Small intestine (tissue), 7 donors: ENCODE results near the gene NOTCH1. TPM values are rescaled to one million over a fixed set of nuclear protein-coding genes. Genes with fewer than 3 reads are reported as not detected.

Experiments used
- DNase-seq, 2 donors: peaks; one replicate each; pipeline versions ENCODE4 v3.0.0 to v3.0.0-alpha.2; 2013
- FAIRE-seq: peaks from 2 replicates; lab custom pipeline; 2012; peaks lifted over from hg19 to GRCh38; lab: Jason Lieb, UNC
- H3K27ac ChIP-seq, 3 donors: one replicate each; pipeline ENCODE4 v1.5.1; 2013; ENCODE audit warnings: low read length in 2 of 3, mild to moderate bottlenecking in 2 of 3, control low read depth in 1 of 3, inconsistent platforms in 1 of 3, low read depth in 1 of 3, moderate library complexity in 1 of 3
- H3K27me3 ChIP-seq, 3 donors: one replicate each; pipeline ENCODE4 v1.6.1; 2013; ENCODE audit warnings: low read length in 3 of 3, inconsistent platforms in 1 of 3; ENCODE audit not compliant: control insufficient read depth in 3 of 3, insufficient read depth in 3 of 3
- H3K36me3 ChIP-seq, 3 donors: one replicate each; pipeline ENCODE4 v1.6.1; 2013; ENCODE audit warnings: low read length in 3 of 3, inconsistent platforms in 1 of 3, low read depth in 1 of 3, mild to moderate bottlenecking in 1 of 3, moderate library complexity in 1 of 3; ENCODE audit not compliant: control insufficient read depth in 3 of 3, insufficient read depth in 2 of 3
- H3K4me1 ChIP-seq, 3 donors: one replicate each; pipeline ENCODE4 v1.6.1; 2013; ENCODE audit warnings: low read length in 2 of 3, inconsistent platforms in 1 of 3, low read depth in 1 of 3, mild to moderate bottlenecking in 1 of 3, moderate library complexity in 1 of 3; ENCODE audit not compliant: control insufficient read depth in 3 of 3, insufficient read depth in 2 of 3
- H3K4me3 ChIP-seq, 3 donors: one replicate each; pipeline ENCODE4 v1.5.1; 2013; ENCODE audit warnings: low read length in 3 of 3, control low read depth in 1 of 3, inconsistent platforms in 1 of 3, low read depth in 1 of 3, mild to moderate bottlenecking in 1 of 3, moderate library complexity in 1 of 3
- H3K9me3 ChIP-seq, 2 donors: one replicate each; pipeline ENCODE4 v1.6.1; 2013; ENCODE audit warnings: low read depth in 1 of 2, low read length in 1 of 2; ENCODE audit not compliant: control insufficient read depth in 2 of 2, insufficient read depth in 1 of 2
- WGBS, 3 donors: extraction: QIAGEN DNeasy Blood & Tissue Kit; methylation state at CpG; one replicate each; pipeline ENCODE4 v1.1.7; 2013; 5-methylcytosine and 5-hydroxymethylcytosine counted together
- polyA plus RNA-seq, 4 donors: library from polyadenylated mRNA; stranded (reverse) in 3 of 4; unstranded in 1 of 4; fragments of 200-250 nt in 3 of 4; fragments of 120-200 nt in 1 of 4; gene quantifications; one replicate each; pipeline versions ENCODE4 v1.2.1 to v1.2.3, GENCODE V29; 2013
- donor health status: healthy with polysubstance abuse.
- donor health status: control.
- donor health status: control.
- donor health status: Bipolar disorder and iron deficiency.
- donor health status: healthy.

NOTCH1 gene
- polyA plus RNA-seq, 4 donors: 1.8 to 19.8 (median 7.3) TPM

DNA sequence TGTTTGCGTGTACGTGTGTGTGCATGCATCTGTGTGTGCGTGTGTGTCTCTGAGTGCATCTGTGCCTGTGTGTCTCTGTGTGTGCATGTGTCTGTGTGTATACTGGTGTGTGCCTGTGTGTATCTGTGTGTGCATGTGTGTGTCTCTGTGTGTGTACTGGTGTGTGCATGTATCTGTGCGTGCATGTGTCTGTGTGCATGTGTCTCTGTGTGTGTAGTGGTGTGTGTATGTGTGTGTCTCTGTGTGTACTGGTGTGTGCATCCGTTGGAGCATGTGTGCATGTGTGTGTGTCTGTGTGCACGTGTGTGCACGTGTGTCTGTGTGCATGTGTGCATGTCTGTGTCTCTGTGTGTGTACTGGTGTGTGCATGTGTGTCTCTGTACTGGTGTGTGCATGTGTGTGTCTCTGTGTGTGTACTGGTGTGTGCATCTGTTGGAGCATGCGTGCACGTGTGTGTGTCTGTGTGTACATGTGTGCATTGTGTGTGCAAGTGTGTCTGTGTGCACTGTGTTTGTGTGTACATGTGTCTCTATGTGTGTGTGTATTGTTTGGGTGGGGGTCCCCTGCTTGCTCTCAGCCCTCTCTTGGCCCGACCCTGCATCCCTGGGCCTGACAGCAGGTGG lies 23.8 kb upstream of the NOTCH1 start:
- Histone ChIP-seq H3K4me3 (no peak overlapping the region), H3K27me3 (peaks cover 0 to 4% (median 0%) of the 10 kb centered on the region in 3 donors), H3K4me1 (peaks cover 0 to 24% (median 0%) of the 10 kb centered on the region in 3 donors), H3K27ac (no peak overlapping the region), H3K36me3 (no peaks in the 10 kb centered on the region), H3K9me3 (no peaks in the 10 kb centered on the region)
- DNase-seq (no peak), FAIRE-seq (no peak)
- 94 to 96% (median 95%) methylated on average over 10 of the region's 10 CpGs for WGBS, 3 donors

DNA sequence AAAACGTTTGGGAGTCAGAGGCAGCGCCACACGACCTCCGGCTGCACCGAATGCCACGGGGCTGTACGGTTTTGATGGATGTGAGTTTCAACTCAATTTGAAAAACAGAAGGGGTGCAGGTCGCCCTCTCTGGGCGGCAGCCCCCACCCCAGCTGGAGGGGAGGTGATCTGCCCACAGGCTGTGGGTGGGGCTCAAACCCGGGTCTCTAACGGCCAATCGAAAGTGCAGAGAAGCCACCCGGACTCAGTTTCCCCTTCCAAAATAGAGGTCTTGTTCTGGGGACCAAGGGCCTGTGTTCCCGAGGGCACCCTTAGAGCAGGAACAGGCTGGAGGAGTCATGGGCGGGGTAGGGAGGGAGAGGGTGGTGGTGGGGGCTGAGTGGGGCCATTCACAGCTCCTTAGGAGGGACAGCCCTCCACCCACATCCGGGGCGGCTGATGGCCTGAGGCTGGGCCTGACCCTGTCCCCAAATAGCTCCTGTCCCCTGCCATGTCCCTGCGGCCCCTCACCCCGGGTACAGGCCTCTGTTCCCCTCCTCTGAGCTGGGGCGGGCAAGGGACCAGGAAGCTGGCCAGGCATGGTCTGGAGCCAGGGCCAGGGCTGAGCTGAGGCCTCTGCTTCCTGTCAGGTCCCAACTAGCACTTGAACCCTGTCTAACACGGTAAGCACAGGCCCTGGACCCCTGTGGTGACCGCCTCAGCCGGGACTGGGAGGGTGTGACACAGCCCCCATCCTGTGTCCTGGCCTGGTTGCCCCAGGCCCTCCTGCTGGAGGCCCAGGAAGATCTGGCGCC lies 22.6 kb upstream of the NOTCH1 start:
- H3K4me1 ChIP-seq: peaks cover 0 to 32% (median 7%) of the 10 kb centered on the region in 3 donors
- WGBS, 3 donors: 64 to 67% (median 67%) methylated on average over 22 to 24 of the region's 24 CpGs
- no peak for FAIRE-seq
- H3K27ac ChIP-seq: no peak overlapping the region
- no peaks in the 10 kb centered on the region for H3K36me3 ChIP-seq
- DNase-seq: no peak
- H3K9me3 ChIP-seq: no peaks in the 10 kb centered on the region
- no peak overlapping the region for H3K4me3 ChIP-seq
- H3K27me3 ChIP-seq: peaks cover 0 to 4% (median 0%) of the 10 kb centered on the region in 3 donors

DNA sequence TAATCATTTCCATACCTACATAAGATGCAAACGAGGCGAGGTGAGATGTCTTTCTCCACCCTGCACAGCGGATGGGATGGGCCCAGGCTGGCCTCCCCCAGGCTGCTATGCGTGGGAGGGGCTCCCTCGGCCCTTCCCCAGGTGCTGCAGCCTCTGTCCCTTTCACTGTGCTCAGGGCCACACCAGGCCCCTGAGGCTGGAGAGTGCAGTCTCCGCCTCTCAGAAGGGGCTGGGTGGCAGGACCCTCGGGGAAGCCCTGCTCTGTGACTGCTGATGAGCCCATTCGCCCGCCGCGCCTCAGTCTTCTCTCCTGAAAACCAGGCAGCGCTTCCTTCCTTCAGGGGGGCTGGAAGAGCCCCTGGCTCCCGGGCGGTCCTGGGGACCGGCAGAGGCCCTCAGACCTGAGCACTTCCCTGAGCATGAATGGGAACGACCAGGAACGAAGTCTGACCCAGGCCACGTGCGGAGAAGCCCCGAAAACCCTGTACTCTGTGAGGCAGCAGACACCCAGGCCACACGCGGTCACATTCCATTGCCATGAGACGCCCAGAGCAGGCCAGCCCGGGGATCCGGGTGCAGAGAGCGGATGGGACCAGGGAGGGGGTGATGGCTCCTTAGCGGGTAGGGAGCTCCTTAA lies 21.9 kb upstream of the NOTCH1 start:
- no peak for FAIRE-seq
- 50 to 56% (median 52%) methylated on average over 27 of the region's 27 CpGs for WGBS, 3 donors
- no peak overlapping the region for H3K27ac ChIP-seq
- peaks cover 0 to 32% (median 7%) of the 10 kb centered on the region in 3 donors for H3K4me1 ChIP-seq
- H3K4me3 ChIP-seq: no peak overlapping the region
- H3K36me3 ChIP-seq: no peaks in the 10 kb centered on the region
- H3K9me3 ChIP-seq: no peaks in the 10 kb centered on the region
- peaks cover 0 to 4% (median 0%) of the 10 kb centered on the region in 3 donors for H3K27me3 ChIP-seq
- peak; percentile 48 to 74 for DNase-seq

DNA sequence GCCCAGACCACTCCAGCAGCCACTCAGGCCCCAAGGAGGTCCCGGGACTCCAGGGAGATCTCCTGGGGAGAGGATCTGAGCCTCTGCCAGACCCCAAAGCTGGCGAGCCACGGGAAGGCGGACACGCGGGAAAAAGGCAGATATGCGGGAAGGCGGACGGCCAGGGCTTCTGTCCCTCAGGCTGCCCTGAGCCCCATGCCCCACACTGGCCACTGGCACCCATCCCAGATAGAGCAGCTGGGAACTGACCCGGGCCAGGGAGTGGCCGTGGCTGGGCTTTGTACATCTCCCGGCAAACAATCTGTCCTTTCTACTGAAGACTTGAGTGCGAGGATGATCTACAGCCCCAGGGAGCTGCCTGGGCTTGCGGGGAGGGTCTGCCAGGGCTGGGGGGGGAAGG lies 21.1 kb upstream of the NOTCH1 start:
- H3K4me3 ChIP-seq: no peak overlapping the region
- peaks cover 0 to 32% (median 7%) of the 10 kb centered on the region in 3 donors for H3K4me1 ChIP-seq
- 54 to 67% (median 54%) methylated on average over 13 to 14 of the region's 14 CpGs for WGBS, 3 donors
- DNase-seq (no peak), FAIRE-seq (no peak)
- H3K9me3 ChIP-seq: no peaks in the 10 kb centered on the region
- H3K36me3 ChIP-seq: no peaks in the 10 kb centered on the region
- H3K27ac ChIP-seq: no peak overlapping the region
- H3K27me3 ChIP-seq: peaks cover 0 to 4% (median 0%) of the 10 kb centered on the region in 3 donors

DNA sequence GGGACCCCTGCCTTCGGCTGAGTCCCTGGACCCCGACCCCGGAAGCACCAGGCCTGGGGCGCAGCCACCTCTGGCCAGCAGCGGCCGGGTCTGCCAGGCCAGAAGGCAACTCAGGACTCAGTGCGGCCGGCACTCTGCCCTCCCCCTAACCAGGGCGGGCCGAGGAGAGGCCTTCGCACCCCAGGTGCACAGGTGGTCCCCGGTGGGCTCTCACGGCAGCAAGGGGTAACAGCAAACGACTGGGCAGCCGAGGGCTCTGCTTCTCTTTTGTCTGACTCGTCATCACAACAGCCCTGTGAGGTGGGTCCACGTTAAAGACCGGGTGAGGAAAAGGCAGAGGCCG lies 20.7 kb upstream of the NOTCH1 start:
- no peak for FAIRE-seq
- WGBS, 3 donors: 85 to 88% (median 86%) methylated on average over 18 to 19 of the region's 19 CpGs
- DNase-seq: no peak
- peaks cover 0 to 4% (median 0%) of the 10 kb centered on the region in 3 donors for H3K27me3 ChIP-seq
- H3K27ac ChIP-seq: no peak overlapping the region
- no peaks in the 10 kb centered on the region for H3K9me3 ChIP-seq
- no peaks in the 10 kb centered on the region for H3K36me3 ChIP-seq
- H3K4me3 ChIP-seq: no peak overlapping the region
- peaks cover 0 to 32% (median 7%) of the 10 kb centered on the region in 3 donors for H3K4me1 ChIP-seq

DNA sequence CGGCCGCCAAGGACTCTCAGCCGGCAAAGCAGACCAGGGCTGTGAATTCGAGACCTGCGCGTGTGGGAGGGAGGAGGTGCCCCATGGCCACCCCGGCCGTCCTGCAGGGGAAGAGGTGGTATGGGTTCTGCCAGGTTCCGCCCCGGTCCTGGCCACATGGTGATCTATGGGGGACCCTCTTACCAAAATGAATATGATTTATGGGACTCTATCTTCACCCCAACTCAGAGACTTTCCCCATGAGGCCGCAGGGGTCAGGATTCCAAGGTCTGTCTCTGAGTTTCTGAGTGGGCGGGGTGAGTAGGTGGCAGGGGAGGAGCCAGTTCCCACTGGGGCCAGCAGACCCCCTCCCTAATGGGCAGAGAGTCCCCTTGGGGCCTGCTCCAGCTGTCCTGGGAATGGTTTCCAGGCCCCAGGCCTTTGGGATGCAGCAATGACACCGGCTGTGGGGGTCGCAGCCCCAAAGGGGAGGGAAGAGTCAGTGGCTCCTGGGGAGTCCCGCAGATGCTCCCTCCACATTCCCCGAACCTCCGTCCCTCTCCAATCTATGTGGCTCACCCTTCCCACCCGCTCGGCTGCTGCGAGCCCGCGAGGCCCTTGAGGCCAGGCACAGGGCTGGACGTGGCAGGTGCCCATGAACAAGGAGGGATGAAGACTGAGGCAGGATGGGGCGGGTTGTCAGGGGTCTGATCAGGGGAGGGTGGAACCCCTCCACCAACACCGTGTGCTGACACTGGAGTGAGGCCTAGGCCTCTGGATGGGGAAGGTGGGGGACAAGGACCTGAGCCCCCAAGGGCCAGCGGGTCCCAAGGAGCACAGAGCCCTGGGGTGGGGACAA lies 20.1 kb upstream of the NOTCH1 start:
- Histone ChIP-seq H3K4me3 (no peak overlapping the region), H3K27me3 (peaks cover 0 to 4% (median 0%) of the 10 kb centered on the region in 3 donors), H3K9me3 (no peaks in the 10 kb centered on the region), H3K27ac (peak overlapping the region in 1 of 3 donors; percentile 50), H3K4me1 (peaks cover 0 to 32% (median 7%) of the 10 kb centered on the region in 3 donors), H3K36me3 (no peaks in the 10 kb centered on the region)
- WGBS, 3 donors: 84 to 92% (median 89%) methylated on average over 26 of the region's 26 CpGs
- no peak for DNase-seq
- FAIRE-seq: no peak

DNA sequence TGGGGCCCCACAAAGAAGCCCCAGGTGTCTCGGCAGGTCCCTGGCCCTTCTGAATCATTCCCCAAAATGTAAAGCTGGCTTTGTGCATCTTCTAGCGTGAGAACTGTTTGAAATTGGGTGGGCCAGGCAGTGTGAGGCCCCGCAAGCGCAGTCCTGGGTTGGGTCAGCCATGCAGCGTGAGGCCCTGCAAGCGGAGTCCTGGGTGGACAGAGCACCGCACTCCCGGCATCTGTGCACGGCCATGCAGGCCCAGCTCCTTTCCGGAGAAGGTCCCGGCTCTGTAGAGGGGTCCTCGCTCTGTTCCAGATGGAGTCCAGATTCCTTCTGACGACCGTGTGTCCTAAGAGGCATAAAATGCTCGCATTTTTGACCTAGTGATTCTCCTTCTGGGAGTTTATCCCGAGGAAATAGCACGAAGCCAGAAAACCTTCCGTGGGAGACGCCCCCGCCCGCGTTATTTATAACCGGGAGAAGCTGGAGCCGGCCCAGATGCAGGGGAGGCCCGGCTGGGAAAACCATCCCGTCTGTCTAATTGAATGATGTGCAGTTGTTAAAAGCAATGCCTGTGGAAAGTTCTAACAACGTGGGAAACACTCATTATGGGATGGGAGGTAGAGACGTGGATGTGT lies 19.4 kb upstream of the NOTCH1 start:
- DNase-seq (no peak), FAIRE-seq (no peak)
- 55 to 69% (median 66%) methylated on average over 27 to 28 of the region's 28 CpGs for WGBS, 3 donors
- Histone ChIP-seq H3K27me3 (peaks cover 0 to 4% (median 0%) of the 10 kb centered on the region in 3 donors), H3K9me3 (no peaks in the 10 kb centered on the region), H3K4me3 (no peak overlapping the region), H3K27ac (peak overlapping the region in 2 of 3 donors; percentile 22 to 50), H3K36me3 (no peaks in the 10 kb centered on the region), H3K4me1 (peaks cover 0 to 32% (median 7%) of the 10 kb centered on the region in 3 donors)
